Embryonic facial prominence (tissue), 1 donor: ENCODE measurements around the gene FBXL3.
"Not testable (repeated sequence)": the region's sequence is repeated elsewhere in the genome, so short reads cannot be mapped to it uniquely, and the experiment has no call there.

ENCODE experiments used
- DNase-seq: peaks from one replicate; pipeline ENCODE4 v3.0.0-alpha.2; 2016; ENCODE audit errors: extremely low spot score

Gene FBXL3

GRCh38 chr13:77026255-77026860 is 601 bp downstream of the FBXL3 start:
- no peak for DNase-seq

GRCh38 chr13:77022341-77022740 is 4.6 kb downstream of the FBXL3 start:
- no peak for DNase-seq

GRCh38 chr13:77019756-77020155 is 7.2 kb downstream of the FBXL3 start:
- DNase-seq = no peak

- DNase-seq = no peak
Observed at GRCh38 chr13:77016888-77017623, 9.9 kb downstream of the FBXL3 start.

GRCh38 chr13:77016251-77016812 is 10.6 kb downstream of the FBXL3 start:
- DNase-seq = no peak

GRCh38 chr13:77014906-77015685 is 11.9 kb downstream of the FBXL3 start:
- no peak for DNase-seq

- DNase-seq = no peak
Observed at GRCh38 chr13:77013853-77014542, 13.0 kb downstream of the FBXL3 start.

- not testable (repeated sequence) for DNase-seq
Observed at GRCh38 chr13:77009719-77010118, 17.2 kb downstream of the FBXL3 start.

- DNase-seq = no peak
Observed at GRCh38 chr13:77009011-77009410, 17.9 kb downstream of the FBXL3 start.

- not testable (repeated sequence) for DNase-seq
Observed at GRCh38 chr13:77008337-77008736, 18.6 kb downstream of the FBXL3 start.

GRCh38 chr13:77002590-77003190 is 24.3 kb downstream of the FBXL3 start:
- DNase-seq = no peak

- no peak for DNase-seq
Observed at GRCh38 chr13:77001963-77002587, 24.9 kb downstream of the FBXL3 start.

- DNase-seq = no peak
Observed at GRCh38 chr13:77001540-77001939, 25.4 kb downstream of the FBXL3 start.

GRCh38 chr13:77000475-77000874 is 26.5 kb downstream of the FBXL3 start:
- no peak for DNase-seq

GRCh38 chr13:76994281-76994680 is 32.7 kb downstream of the FBXL3 start:
- DNase-seq = no peak

- no peak for DNase-seq
Observed at GRCh38 chr13:76993473-76993872, 33.5 kb downstream of the FBXL3 start.

GRCh38 chr13:76993021-76993420 is 33.9 kb downstream of the FBXL3 start:
- DNase-seq = no peak

GRCh38 chr13:76992548-76993001 is 34.4 kb downstream of the FBXL3 start:
- DNase-seq = no peak

GRCh38 chr13:76991796-76992547 is 35.0 kb downstream of the FBXL3 start, which contains the start of gene CLN5:
TSS of gene CLN5 (plus strand) at chr13:76992081. CDS start at chr13:76992099, 18 bp downstream.
- peak; percentile 88 for DNase-seq

- DNase-seq = no peak
Observed at GRCh38 chr13:76991432-76991795, 35.5 kb downstream of the FBXL3 start.
